H9 (cell line): ENCODE data around the gene ETV6. TPM values are rescaled to one million over a fixed set of nuclear protein-coding genes. Genes with fewer than 3 reads are reported as not detected.

Source experiments
- DNase-seq: peaks from one replicate; pipeline ENCODE4 v3.0.0-alpha.2; 2017
- H2AFZ ChIP-seq: one replicate; pipeline ENCODE4 v1.6.1; 2013; ENCODE audit warnings: mild to moderate bottlenecking, low read length, control low read depth, moderate library complexity
- H2AK5ac ChIP-seq: 2 replicates; pipeline ENCODE4 v1.6.1; 2013; ENCODE audit warnings: low read length, control low read depth, mixed read lengths; ENCODE audit not compliant: insufficient read length
- H2BK120ac ChIP-seq: one replicate; pipeline ENCODE4 v1.6.1; 2013; ENCODE audit warnings: low read depth, mild to moderate bottlenecking, low read length, control low read depth, inconsistent platforms; ENCODE audit not compliant: poor library complexity, severe bottlenecking
- H2BK12ac ChIP-seq: 2 replicates; pipeline ENCODE4 v1.6.1; 2013; ENCODE audit warnings: low read length, control low read depth, mixed read lengths, low read depth; ENCODE audit not compliant: insufficient read length
- H2BK15ac ChIP-seq: 2 replicates; pipeline ENCODE4 v1.6.1; 2013; ENCODE audit warnings: low read depth, low read length, control low read depth
- H2BK20ac ChIP-seq: one replicate; pipeline ENCODE4 v1.6.1; 2013; ENCODE audit warnings: low read depth, mild to moderate bottlenecking, low read length, control low read depth, inconsistent platforms; ENCODE audit not compliant: poor library complexity, severe bottlenecking
- H2BK5ac ChIP-seq: 2 replicates; pipeline ENCODE4 v1.6.1; 2013; ENCODE audit warnings: low read length, control low read depth, mixed read lengths; ENCODE audit not compliant: insufficient read length
- H3K14ac ChIP-seq: 2 replicates; pipeline ENCODE4 v1.6.1; 2013; ENCODE audit warnings: low read length, control low read depth; ENCODE audit not compliant: insufficient read depth
- H3K18ac ChIP-seq: 2 replicates; pipeline ENCODE4 v1.6.1; 2013; ENCODE audit warnings: low read depth, mild to moderate bottlenecking, mixed read lengths, low read length, control low read depth; ENCODE audit not compliant: insufficient read length
- H3K23ac ChIP-seq: 2 replicates; pipeline ENCODE4 v1.6.1; 2013; ENCODE audit warnings: low read length, control low read depth, mixed read lengths, low read depth; ENCODE audit not compliant: insufficient read length
- H3K23me2 ChIP-seq: 2 replicates; pipeline ENCODE4 v1.6.1; 2013; ENCODE audit warnings: low read depth, mild to moderate bottlenecking, mixed read lengths, low read length, control low read depth; ENCODE audit not compliant: insufficient read length, poor library complexity, severe bottlenecking
- H3K27ac ChIP-seq: 2 replicates; pipeline ENCODE4 v1.5.1; 2013; ENCODE audit warnings: low read length, control low read depth, mixed read lengths, low read depth; ENCODE audit not compliant: insufficient read length
- H3K27me3 ChIP-seq: 2 replicates; pipeline ENCODE4 v1.6.1; 2013; ENCODE audit warnings: low read length, control low read depth, inconsistent platforms; ENCODE audit not compliant: insufficient read depth
- H3K4ac ChIP-seq: 2 replicates; pipeline ENCODE4 v1.6.1; 2013; ENCODE audit warnings: low read depth, mild to moderate bottlenecking, control low read depth, inconsistent platforms, low read length, moderate library complexity
- H3K4me1 ChIP-seq: 2 replicates; pipeline ENCODE4 v1.6.1; 2013; ENCODE audit warnings: low read length, control low read depth, inconsistent platforms; ENCODE audit not compliant: insufficient read depth
- H3K4me2 ChIP-seq: 2 replicates; pipeline ENCODE4 v1.6.1; 2013; ENCODE audit warnings: low read length, control low read depth, mixed read lengths; ENCODE audit not compliant: insufficient read length, insufficient read depth
- H3K56ac ChIP-seq: 2 replicates; pipeline ENCODE4 v1.6.1; 2013; ENCODE audit warnings: low read depth, mild to moderate bottlenecking, mixed read lengths, low read length, control low read depth; ENCODE audit not compliant: insufficient read length
- H3K79me1 ChIP-seq: 2 replicates; pipeline ENCODE4 v1.6.1; 2013; ENCODE audit warnings: low read depth, mild to moderate bottlenecking, moderate library complexity, low read length, control low read depth, inconsistent platforms; ENCODE audit not compliant: insufficient read depth, poor library complexity, severe bottlenecking
- H3K79me2 ChIP-seq: 2 replicates; pipeline ENCODE4 v1.6.1; 2013; ENCODE audit warnings: low read length, control low read depth, inconsistent platforms; ENCODE audit not compliant: insufficient read depth
- H3K9ac ChIP-seq: 2 replicates; pipeline ENCODE4 v1.6.1; 2013; ENCODE audit warnings: low read length, control low read depth, mixed read lengths; ENCODE audit not compliant: insufficient read length; ENCODE audit errors: extremely low read depth
- H3K9me3 ChIP-seq: one replicate; pipeline ENCODE4 v1.6.1; 2013; ENCODE audit warnings: low read depth, low read length, inconsistent platforms; ENCODE audit not compliant: control insufficient read depth
- H3T11ph ChIP-seq: one replicate; pipeline ENCODE4 v1.6.1; 2013; ENCODE audit warnings: mild to moderate bottlenecking, low read length, control low read depth, inconsistent platforms
- H4K20me1 ChIP-seq: one replicate; pipeline ENCODE4 v1.6.1; 2013; ENCODE audit not compliant: control insufficient read depth, insufficient read length, insufficient read depth
- H4K5ac ChIP-seq: 2 replicates; pipeline ENCODE4 v1.6.1; 2013; ENCODE audit warnings: low read depth, mild to moderate bottlenecking, mixed read lengths, low read length, control low read depth; ENCODE audit not compliant: insufficient read length
- H4K8ac ChIP-seq: replicated peaks from 2 replicates; pipeline ENCODE4 v1.6.1; 2013; ENCODE audit warnings: low read length, control low read depth, mixed read lengths, low read depth; ENCODE audit not compliant: insufficient read length
- H4K91ac ChIP-seq: 2 replicates; pipeline ENCODE4 v1.6.1; 2013; ENCODE audit warnings: low read depth, mild to moderate bottlenecking, moderate library complexity, mixed read lengths, low read length, control low read depth; ENCODE audit not compliant: insufficient read length
- H3K27ac Mint-ChIP-seq, 3 experiments: 2 replicates in 2 of 3; 3 replicates in 1 of 3; pipeline ENCODE4 v1.8.0; 2020 to 2021; ENCODE audit warnings: mixed read lengths in 3 of 3, mild to moderate bottlenecking in 1 of 3, moderate library complexity in 1 of 3
- H3K27me3 Mint-ChIP-seq: 2 replicates; pipeline ENCODE4 v1.8.0; 2021; ENCODE audit warnings: low read depth, mild to moderate bottlenecking, moderate library complexity, mixed read lengths
- H3K36me3 Mint-ChIP-seq, 3 experiments: 2 replicates in 2 of 3; 3 replicates in 1 of 3; pipeline ENCODE4 v1.8.0; 2020 to 2021; ENCODE audit warnings: low read depth in 3 of 3, mixed read lengths in 3 of 3; ENCODE audit not compliant: insufficient read depth in 1 of 3
- H3K4me1 Mint-ChIP-seq, 2 experiments: 2 replicates each; pipeline ENCODE4 v1.8.0; 2020; ENCODE audit warnings: mixed read lengths in 2 of 2
- H3K4me3 Mint-ChIP-seq, 2 experiments: 2 replicates in 1 of 2; 3 replicates in 1 of 2; pipeline ENCODE4 v1.8.0; 2020 to 2021; ENCODE audit warnings: mild to moderate bottlenecking in 2 of 2, mixed read lengths in 2 of 2, moderate library complexity in 1 of 2
- H3K9me3 Mint-ChIP-seq, 2 experiments: 2 replicates in 1 of 2; 3 replicates in 1 of 2; pipeline ENCODE4 v1.8.0; 2020; ENCODE audit warnings: mild to moderate bottlenecking in 2 of 2, mixed read lengths in 2 of 2, moderate library complexity in 1 of 2
- WGBS: extraction: QIAGEN DNeasy Blood & Tissue Kit; methylation state at CpG from one replicate; pipeline ENCODE4 v1.1.7; 2013; ENCODE audit warnings: missing lambda C conversion rate, low lambda C conversion rate, mixed read lengths; ENCODE audit not compliant: insufficient read length; ENCODE audit errors: extremely low coverage; 5-methylcytosine and 5-hydroxymethylcytosine counted together
- total RNA-seq: library from RNA; stranded (reverse); gene quantifications from 2 replicates; pipeline ENCODE4 v1.2.1, GENCODE V29; 2021
- TF ChIP-seq, protein P1 (sequence below): fragments of 200-600 bp; sonication (generic); conservative IDR thresholded peaks from 3 replicates; pipeline ENCODE4 v1.8.0; 2021; ENCODE audit warnings: antibody characterized with exemption, mild to moderate bottlenecking

The ETV6 gene
- total RNA-seq, 1 experiment from 2014 or later: 28.7 TPM

DNA sequence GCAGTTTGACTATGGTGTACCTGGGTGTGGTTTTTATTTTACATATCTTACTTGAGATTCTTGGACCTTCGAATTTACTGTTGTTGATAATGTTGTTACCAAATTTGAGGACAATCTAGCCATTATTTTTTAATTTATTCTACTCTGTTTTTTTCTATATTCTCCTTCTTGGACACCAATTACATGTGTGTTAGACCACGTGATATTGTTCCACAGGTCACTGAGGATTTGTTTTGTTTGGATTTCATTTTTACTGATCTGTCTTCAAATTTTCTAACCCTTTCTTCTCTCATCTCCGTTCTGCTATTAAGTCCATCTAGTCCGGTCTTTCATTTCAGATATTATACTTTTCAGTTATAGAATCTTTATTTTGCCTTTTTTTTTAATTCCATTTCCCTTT, 216.3 kb downstream of the ETV6 start:
- Histone ChIP-seq H3K23me2 (no peaks in the 10 kb centered on the region), H2BK20ac (no peak overlapping the region), H2AK5ac (no peak overlapping the region), H3K79me1 (no peaks in the 10 kb centered on the region), H4K5ac (no peak overlapping the region), H4K8ac (no peak overlapping the region), H3K9ac (no peak overlapping the region), H4K91ac (no peak overlapping the region), H2BK5ac (no peak overlapping the region), H2BK12ac (no peak overlapping the region), H3K4me1 (peaks cover 8% of the 10 kb centered on the region; the same call in 1 of the 2 replicates), H3K9me3 (no peaks in the 10 kb centered on the region), H4K20me1 (no peaks in the 10 kb centered on the region), H3K23ac (no peak overlapping the region), H3K14ac (no peak overlapping the region), H3K27me3 (no peaks in the 10 kb centered on the region), H3K56ac (no peak overlapping the region), H3K4ac (no peak overlapping the region), H3T11ph (no peak overlapping the region), H2BK120ac (no peak overlapping the region), H2BK15ac (no peak overlapping the region), H3K79me2 (0 out of 2 replicates have a peak, but pooled peaks cover 2% of the 10 kb centered on the region), H3K27ac (no peak overlapping the region), H3K18ac (no peak overlapping the region), H3K4me2 (no peak overlapping the region), H2AFZ (no peak overlapping the region)
- Mint-ChIP-seq H3K36me3 (peaks cover 39 to 48% (median 48%) of the 10 kb centered on the region in 3 experiments), H3K9me3 (peaks cover 13 to 20% of the 10 kb centered on the region in 2 experiments), H3K27me3 (no peaks in the 10 kb centered on the region), H3K4me3 (no peak overlapping the region), H3K27ac (no peak overlapping the region), H3K4me1 (peaks cover 23 to 31% of the 10 kb centered on the region in 2 experiments)
- DNase-seq: no peak
- TF ChIP-seq, protein P1, sequence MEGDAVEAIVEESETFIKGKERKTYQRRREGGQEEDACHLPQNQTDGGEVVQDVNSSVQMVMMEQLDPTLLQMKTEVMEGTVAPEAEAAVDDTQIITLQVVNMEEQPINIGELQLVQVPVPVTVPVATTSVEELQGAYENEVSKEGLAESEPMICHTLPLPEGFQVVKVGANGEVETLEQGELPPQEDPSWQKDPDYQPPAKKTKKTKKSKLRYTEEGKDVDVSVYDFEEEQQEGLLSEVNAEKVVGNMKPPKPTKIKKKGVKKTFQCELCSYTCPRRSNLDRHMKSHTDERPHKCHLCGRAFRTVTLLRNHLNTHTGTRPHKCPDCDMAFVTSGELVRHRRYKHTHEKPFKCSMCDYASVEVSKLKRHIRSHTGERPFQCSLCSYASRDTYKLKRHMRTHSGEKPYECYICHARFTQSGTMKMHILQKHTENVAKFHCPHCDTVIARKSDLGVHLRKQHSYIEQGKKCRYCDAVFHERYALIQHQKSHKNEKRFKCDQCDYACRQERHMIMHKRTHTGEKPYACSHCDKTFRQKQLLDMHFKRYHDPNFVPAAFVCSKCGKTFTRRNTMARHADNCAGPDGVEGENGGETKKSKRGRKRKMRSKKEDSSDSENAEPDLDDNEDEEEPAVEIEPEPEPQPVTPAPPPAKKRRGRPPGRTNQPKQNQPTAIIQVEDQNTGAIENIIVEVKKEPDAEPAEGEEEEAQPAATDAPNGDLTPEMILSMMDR: no peak
- WGBS: no CpG with 5 or more reads among the region's 4 CpGs
